Epithelial cell of proximal tubule (primary cell): ENCODE data around the gene MMS22L. TPM values are rescaled to one million over a fixed set of nuclear protein-coding genes. Genes with fewer than 3 reads are reported as not detected.

Source experiments
- DNase-seq: peaks from one replicate; pipeline ENCODE4 v3.0.0-alpha.2; 2011; ENCODE audit warnings: low read depth
- H3K4me3 ChIP-seq: 2 replicates; pipeline ENCODE4 v1.5.1; 2011; ENCODE audit warnings: low read depth, mild to moderate bottlenecking, low read length
- CTCF ChIP-seq: conservative IDR thresholded peaks from 2 replicates; pipeline ENCODE4 v1.5.1; 2012; ENCODE audit warnings: low read depth, mild to moderate bottlenecking, low read length
- total RNA-seq: library from RNA; depleted of rRNA; stranded (reverse); fragments of >200 nt; gene quantifications from 2 replicates; pipeline ENCODE4 v1.2.3, GENCODE V29; 2015

The MMS22L gene
- total RNA-seq, 1 donor from 2014 or later, result 10.7 TPM

DNA sequence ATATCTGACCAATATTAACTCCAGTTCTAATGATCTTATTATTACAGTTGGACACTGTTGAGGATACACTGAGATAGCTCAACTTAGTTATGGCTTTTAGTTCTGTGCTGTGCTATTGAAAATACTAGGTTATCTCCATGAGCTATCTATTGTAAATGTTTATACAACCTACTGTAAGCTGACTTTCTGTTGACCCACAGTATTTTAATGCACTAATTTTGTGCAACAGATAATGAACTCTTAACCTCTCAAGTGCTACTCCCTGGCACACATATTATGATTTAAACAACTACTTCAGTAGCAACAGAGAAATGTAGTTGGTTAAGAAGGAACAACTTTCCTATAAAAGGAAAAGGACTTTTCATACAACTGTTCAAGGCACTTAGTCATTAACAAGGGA lies 5.2 kb upstream of the MMS22L start:
- no peak overlapping the region for H3K4me3 ChIP-seq
- no peak for DNase-seq
- no peak for TF ChIP-seq CTCF

GRCh38 chr6:97282238-97282725 lies 734 bp downstream of the MMS22L start:
- no peak for DNase-seq
- peak overlapping the region; percentile 72 for H3K4me3 ChIP-seq

DNA sequence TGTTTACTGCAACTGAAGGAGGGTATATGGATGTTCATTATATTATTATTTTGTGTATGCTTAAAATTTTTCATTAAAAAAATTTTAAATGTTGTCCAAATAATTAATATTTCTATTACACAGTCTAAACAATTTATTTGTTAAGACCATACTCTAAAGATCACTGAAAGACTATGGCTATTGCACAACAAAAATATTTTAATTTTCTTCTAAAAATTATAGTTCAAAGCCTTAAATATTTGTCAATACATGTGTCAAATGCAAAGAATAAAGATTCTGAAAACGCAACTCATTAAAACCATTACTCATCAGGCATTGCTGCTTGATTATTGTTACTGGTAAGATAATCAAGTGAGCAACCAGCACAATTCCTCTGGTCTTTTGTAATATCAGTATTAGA lies 2.2 kb downstream of the MMS22L start:
- TF ChIP-seq CTCF, result no peak
- DNase-seq, result no peak
- H3K4me3 ChIP-seq, result peak overlapping the region; percentile 72

More at GRCh38 chr6:97282238-97282725, 734 bp downstream of the MMS22L start:
- no peak for TF ChIP-seq CTCF

GRCh38 chr6:97275804-97276203 lies 7.2 kb downstream of the MMS22L start:
- H3K4me3 ChIP-seq, result no peak overlapping the region
- TF ChIP-seq CTCF, result no peak
- DNase-seq, result peak; percentile 26

GRCh38 chr6:97269821-97270220 lies 13.2 kb downstream of the MMS22L start:
- DNase-seq, result no peak
- no peak overlapping the region for H3K4me3 ChIP-seq
- TF ChIP-seq CTCF, result no peak

- no peak for DNase-seq
- H3K4me3 ChIP-seq, result no peak overlapping the region
- TF ChIP-seq CTCF, result no peak
Measured at GRCh38 chr6:97262676-97263075, 20.3 kb downstream of the MMS22L start.

GRCh38 chr6:97246842-97247241 lies 36.2 kb downstream of the MMS22L start:
- no peak for DNase-seq
- TF ChIP-seq CTCF, result no peak
- no peak overlapping the region for H3K4me3 ChIP-seq
